Body of pancreas (tissue), 4 donors: ENCODE results near the gene MINPP1.
"Not testable (repeated sequence)": the region's sequence is repeated elsewhere in the genome, so short reads cannot be mapped to it uniquely, and the experiment has no call there.

Source experiments
- POLR2A ChIP-seq, 3 donors: fragments of 450-650 bp; IDR thresholded peaks; one replicate each; pipeline ENCODE4 v1.6.1; 2016; ENCODE audit warnings: antibody characterized with exemption in 3 of 3, mild to moderate bottlenecking in 2 of 3
- TF ChIP-seq, protein P1 (sequence below), 7 experiments: fragments of 450-650 bp in 4 of 7; fragments of 200-600 bp in 3 of 7; sonication (generic) in 3 of 7; IDR thresholded peaks; one replicate each; pipeline ENCODE4 v1.5.1; 2016 to 2019; ENCODE audit warnings: antibody characterized with exemption in 7 of 7

DNA sequence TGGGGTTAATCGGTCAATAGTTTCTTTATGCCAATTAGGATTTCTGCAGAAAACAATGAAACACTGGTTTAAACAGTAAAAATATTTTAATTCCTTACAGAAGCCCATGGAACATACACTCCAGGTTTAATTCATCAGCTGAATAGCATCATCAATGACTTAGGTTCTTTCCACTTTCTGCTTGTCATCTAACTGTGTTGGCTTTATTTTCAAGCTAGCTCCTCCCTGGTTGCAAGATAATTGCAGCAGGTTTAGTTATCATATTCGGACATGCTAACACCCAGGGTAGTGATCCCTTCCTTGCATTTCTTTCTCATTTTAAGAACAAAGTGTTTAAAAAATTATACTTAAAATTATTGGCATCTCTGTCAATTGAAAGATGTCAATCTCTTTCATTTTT, 7.3 kb upstream of the MINPP1 start:
- TF ChIP-seq, protein P1, sequence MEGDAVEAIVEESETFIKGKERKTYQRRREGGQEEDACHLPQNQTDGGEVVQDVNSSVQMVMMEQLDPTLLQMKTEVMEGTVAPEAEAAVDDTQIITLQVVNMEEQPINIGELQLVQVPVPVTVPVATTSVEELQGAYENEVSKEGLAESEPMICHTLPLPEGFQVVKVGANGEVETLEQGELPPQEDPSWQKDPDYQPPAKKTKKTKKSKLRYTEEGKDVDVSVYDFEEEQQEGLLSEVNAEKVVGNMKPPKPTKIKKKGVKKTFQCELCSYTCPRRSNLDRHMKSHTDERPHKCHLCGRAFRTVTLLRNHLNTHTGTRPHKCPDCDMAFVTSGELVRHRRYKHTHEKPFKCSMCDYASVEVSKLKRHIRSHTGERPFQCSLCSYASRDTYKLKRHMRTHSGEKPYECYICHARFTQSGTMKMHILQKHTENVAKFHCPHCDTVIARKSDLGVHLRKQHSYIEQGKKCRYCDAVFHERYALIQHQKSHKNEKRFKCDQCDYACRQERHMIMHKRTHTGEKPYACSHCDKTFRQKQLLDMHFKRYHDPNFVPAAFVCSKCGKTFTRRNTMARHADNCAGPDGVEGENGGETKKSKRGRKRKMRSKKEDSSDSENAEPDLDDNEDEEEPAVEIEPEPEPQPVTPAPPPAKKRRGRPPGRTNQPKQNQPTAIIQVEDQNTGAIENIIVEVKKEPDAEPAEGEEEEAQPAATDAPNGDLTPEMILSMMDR (IDR thresholded peaks at IDR 0.05), result not testable (repeated sequence)
- TF ChIP-seq POLR2A (IDR thresholded peaks at IDR 0.05), result not testable (repeated sequence)
